ENCODE data around the gene P2RY11.

DNA sequence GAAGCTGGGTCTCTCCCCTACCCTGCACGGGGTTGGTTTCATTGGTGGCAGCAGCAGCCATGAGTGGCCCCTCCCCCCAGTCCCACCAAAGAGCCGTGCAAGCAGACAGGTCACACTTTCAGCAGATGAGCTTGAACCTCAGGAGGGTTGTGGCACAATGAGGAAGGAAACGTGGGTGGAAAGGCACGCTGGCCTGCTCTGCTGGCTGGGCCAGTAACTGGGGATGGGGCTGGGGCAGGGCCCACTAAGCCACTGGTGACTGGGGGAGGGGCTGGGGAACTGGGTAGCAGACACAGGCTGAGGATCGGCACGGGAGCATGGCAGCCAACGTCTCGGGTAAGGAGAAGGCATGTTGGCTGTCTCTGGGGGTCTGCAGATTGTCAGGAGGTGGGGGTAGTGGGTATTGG is at the start of gene P2RY11:
- TF ChIP-seq, protein P1, sequence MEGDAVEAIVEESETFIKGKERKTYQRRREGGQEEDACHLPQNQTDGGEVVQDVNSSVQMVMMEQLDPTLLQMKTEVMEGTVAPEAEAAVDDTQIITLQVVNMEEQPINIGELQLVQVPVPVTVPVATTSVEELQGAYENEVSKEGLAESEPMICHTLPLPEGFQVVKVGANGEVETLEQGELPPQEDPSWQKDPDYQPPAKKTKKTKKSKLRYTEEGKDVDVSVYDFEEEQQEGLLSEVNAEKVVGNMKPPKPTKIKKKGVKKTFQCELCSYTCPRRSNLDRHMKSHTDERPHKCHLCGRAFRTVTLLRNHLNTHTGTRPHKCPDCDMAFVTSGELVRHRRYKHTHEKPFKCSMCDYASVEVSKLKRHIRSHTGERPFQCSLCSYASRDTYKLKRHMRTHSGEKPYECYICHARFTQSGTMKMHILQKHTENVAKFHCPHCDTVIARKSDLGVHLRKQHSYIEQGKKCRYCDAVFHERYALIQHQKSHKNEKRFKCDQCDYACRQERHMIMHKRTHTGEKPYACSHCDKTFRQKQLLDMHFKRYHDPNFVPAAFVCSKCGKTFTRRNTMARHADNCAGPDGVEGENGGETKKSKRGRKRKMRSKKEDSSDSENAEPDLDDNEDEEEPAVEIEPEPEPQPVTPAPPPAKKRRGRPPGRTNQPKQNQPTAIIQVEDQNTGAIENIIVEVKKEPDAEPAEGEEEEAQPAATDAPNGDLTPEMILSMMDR (IDR thresholded peaks at IDR 0.05) = no peak
- no peak for TF ChIP-seq POLR2A (IDR thresholded peaks at IDR 0.05)

All from esophagus squamous epithelium (tissue), 4 donors.